IMR-90 (cell line): Measurements from ENCODE around the gene ADAMTS16. TPM values are rescaled to one million over a fixed set of nuclear protein-coding genes. Genes with fewer than 3 reads are reported as not detected.

Experiments
- ATAC-seq: fragments of 200-7000 bp; cut with Tn5 transposase; 2 replicates; pipeline ENCODE4 v1.9.1; 2020; ENCODE audit warnings: low read depth, mild to moderate bottlenecking, moderate library complexity
- BruUV-seq: library from RNA; stranded (reverse); fragments of 400-500 nt; replicated peaks from 2 replicates; lab custom pipeline; 2021; lab: Mats Ljungman, UMichigan
- CTCF ChIA-PET: fragments of 300-600 bp; formaldehyde crosslinking; extraction: SDS; loops from one replicate; lab custom pipeline; 2021; ENCODE audit warnings: antibody characterized with exemption; lab: Yijun Ruan, JAX
- POLR2A ChIA-PET: fragments of 300-600 bp; sonication (Branson Sonifier 250); formaldehyde crosslinking; loops from one replicate; lab custom pipeline; 2022; ENCODE audit warnings: antibody characterized with exemption; ENCODE audit not compliant: unreplicated experiment; lab: Charles Lee
- DNase-seq: peaks from one replicate; pipeline ENCODE4 v3.0.0; 2013
- H2AFZ ChIP-seq: replicated peaks from 2 replicates; pipeline ENCODE3; 2013; ENCODE audit warnings: low read length, mild to moderate bottlenecking; ENCODE audit not compliant: poor library complexity
- H2AK5ac ChIP-seq: 2 replicates; pipeline ENCODE4 v1.6.1; 2013; ENCODE audit warnings: low read depth, low read length, inconsistent platforms
- H2AK9ac ChIP-seq: replicated peaks from 2 replicates; pipeline ENCODE3; 2013; ENCODE audit warnings: mild to moderate bottlenecking, low read depth, low read length, moderate library complexity; ENCODE audit not compliant: poor library complexity
- H2BK120ac ChIP-seq: 2 replicates; pipeline ENCODE4 v1.6.1; 2013; ENCODE audit warnings: low read depth, low read length, inconsistent platforms
- H2BK15ac ChIP-seq: 3 replicates; pipeline ENCODE4 v1.6.1; 2013; ENCODE audit warnings: low read depth, low read length, inconsistent platforms
- H2BK20ac ChIP-seq: 2 replicates; pipeline ENCODE4 v1.6.1; 2013; ENCODE audit warnings: low read depth, mild to moderate bottlenecking, inconsistent platforms, low read length, moderate library complexity
- H2BK5ac ChIP-seq: 2 replicates; pipeline ENCODE4 v1.6.1; 2013; ENCODE audit warnings: mild to moderate bottlenecking, low read depth, low read length, inconsistent platforms; ENCODE audit not compliant: poor library complexity, severe bottlenecking
- H3K14ac ChIP-seq: replicated peaks from 2 replicates; pipeline ENCODE4 v1.6.1; 2013; ENCODE audit warnings: low read depth, low read length, inconsistent platforms
- H3K18ac ChIP-seq: 2 replicates; pipeline ENCODE4 v1.6.1; 2013; ENCODE audit warnings: low read depth, low read length, control low read depth
- H3K23ac ChIP-seq: 2 replicates; pipeline ENCODE4 v1.6.1; 2013; ENCODE audit warnings: low read depth, low read length, inconsistent platforms
- H3K27ac ChIP-seq: 2 replicates; pipeline ENCODE4 v1.5.1; 2013; ENCODE audit warnings: mild to moderate bottlenecking, control low read depth, low read length; ENCODE audit not compliant: insufficient read depth
- H3K27me3 ChIP-seq: 2 replicates; pipeline ENCODE4 v1.6.1; 2013; ENCODE audit warnings: low read length; ENCODE audit not compliant: control insufficient read depth, insufficient read depth
- H3K36me3 ChIP-seq: 2 replicates; pipeline ENCODE4 v1.6.1; 2013; ENCODE audit warnings: low read length, mixed read lengths; ENCODE audit not compliant: control insufficient read depth, insufficient read depth
- H3K4ac ChIP-seq: 2 replicates; pipeline ENCODE4 v1.6.1; 2013; ENCODE audit warnings: low read depth, low read length, inconsistent platforms
- H3K4me1 ChIP-seq: 2 replicates; pipeline ENCODE4 v1.6.1; 2013; ENCODE audit warnings: low read length, mixed read lengths; ENCODE audit not compliant: control insufficient read depth, insufficient read depth
- H3K4me2 ChIP-seq: 2 replicates; pipeline ENCODE4 v1.6.1; 2013; ENCODE audit warnings: low read depth, mild to moderate bottlenecking, control low read depth, low read length, moderate library complexity
- H3K4me3 ChIP-seq: 2 replicates; pipeline ENCODE4 v1.5.1; 2013; ENCODE audit warnings: low read depth, mild to moderate bottlenecking, control low read depth, low read length, moderate library complexity; ENCODE audit not compliant: insufficient read depth
- H3K56ac ChIP-seq: 2 replicates; pipeline ENCODE4 v1.6.1; 2013; ENCODE audit warnings: low read length, inconsistent platforms; ENCODE audit not compliant: insufficient read depth; ENCODE audit errors: extremely low read depth
- H3K79me1 ChIP-seq, 2 experiments: 2 replicates each; pipeline ENCODE4 v1.6.1; 2013; ENCODE audit warnings: low read length in 2 of 2, inconsistent platforms in 1 of 2, low read depth in 1 of 2
- H3K9ac ChIP-seq: 2 replicates; pipeline ENCODE4 v1.6.1; 2013; ENCODE audit warnings: low read depth, low read length, control low read depth
- H3K9me1 ChIP-seq: 2 replicates; pipeline ENCODE4 v1.6.1; 2013; ENCODE audit warnings: low read length, inconsistent platforms; ENCODE audit not compliant: insufficient read depth
- H3K9me3 ChIP-seq: 2 replicates; pipeline ENCODE4 v1.6.1; 2013; ENCODE audit warnings: low read length; ENCODE audit not compliant: control insufficient read depth, insufficient read depth
- H4K20me1 ChIP-seq: 2 replicates; pipeline ENCODE4 v1.6.1; 2013; ENCODE audit warnings: low read length, inconsistent platforms; ENCODE audit not compliant: insufficient read depth
- H4K5ac ChIP-seq: 2 replicates; pipeline ENCODE4 v1.6.1; 2013; ENCODE audit warnings: mild to moderate bottlenecking, low read depth, low read length, control low read depth
- H4K8ac ChIP-seq, 2 experiments: 2 replicates each; pipeline ENCODE4 v1.6.1; 2013; ENCODE audit warnings: low read depth in 2 of 2, low read length in 2 of 2, control low read depth in 1 of 2, inconsistent platforms in 1 of 2
- H4K91ac ChIP-seq: 2 replicates; pipeline ENCODE4 v1.6.1; 2013; ENCODE audit warnings: low read depth, low read length, inconsistent platforms; ENCODE audit not compliant: insufficient read depth
- BHLHE40 ChIP-seq: fragments of 150-350 bp; IDR thresholded peaks from 2 replicates; pipeline ENCODE4 v1.6.1; 2016; ENCODE audit warnings: mild to moderate bottlenecking, low read depth, low read length
- CEBPB ChIP-seq: IDR thresholded peaks from 2 replicates; pipeline ENCODE4 v1.6.1; 2012; ENCODE audit warnings: low read depth, low read length, improper control_type of control experiment
- CTCF ChIP-seq: conservative IDR thresholded peaks from 2 replicates; pipeline ENCODE4 v1.5.1; 2012; ENCODE audit warnings: mild to moderate bottlenecking, low read depth, low read length, improper control_type of control experiment
- NFE2L2 ChIP-seq: fragments of 150-350 bp; IDR thresholded peaks from 2 replicates; pipeline ENCODE4 v1.6.1; 2016; ENCODE audit warnings: low read depth, mild to moderate bottlenecking, low read length
- POLR2A ChIP-seq: IDR thresholded peaks from 2 replicates; pipeline ENCODE4 v1.6.1; 2012; ENCODE audit warnings: mild to moderate bottlenecking, low read depth, low read length
- RAD21 ChIP-seq: IDR thresholded peaks from 2 replicates; pipeline ENCODE4 v1.6.1; 2012; ENCODE audit warnings: low read length, improper control_type of control experiment
- RFX5 ChIP-seq: IDR thresholded peaks from 2 replicates; pipeline ENCODE4 v1.8.0; 2012; ENCODE audit warnings: low read depth, mild to moderate bottlenecking, low read length, moderate library complexity
- WGBS, 2 experiments: methylation state at CpG; one replicate each; pipeline versions ENCODE4 v1.1.5 to v1.1.7; 2013; ENCODE audit warnings: missing lambda C conversion rate in 2 of 2; ENCODE audit not compliant: insufficient read length in 1 of 2; ENCODE audit errors: extremely low coverage in 2 of 2; 5-methylcytosine and 5-hydroxymethylcytosine counted together
- dilution Hi-C: fragments of 300-500 bp; cut with HindIII; formaldehyde crosslinking; loops from one replicate; pipeline ENCODE4 v1.14.3; 2018; ENCODE audit warnings: low sequenced_read_pairs; ENCODE audit not compliant: unreplicated experiment
- in situ Hi-C: fragments of 300-500 bp; cut with MboI; formaldehyde crosslinking; loops from 3 replicates; pipeline ENCODE4 v1.14.3; 2019; ENCODE audit warnings: low sequenced_read_pairs, inconsistent platforms, mixed read lengths
- intact Hi-C: fragments of 100-400 bp; cut with micrococcal nuclease; formaldehyde crosslinking; loops from 2 replicates; pipeline ENCODE4 v1.10.0; 2022
- polyA plus RNA-seq, 3 experiments: library from polyadenylated mRNA; depleted of rRNA; stranded (reverse); fragments of >200 nt; gene quantifications; 2 replicates each; pipeline ENCODE4 v1.2.3, GENCODE V29; 2012; ENCODE audit warnings: low replicate concordance in 1 of 3
- total RNA-seq: library from RNA; depleted of rRNA; stranded (reverse); fragments of >200 nt; gene quantifications from 2 replicates; pipeline ENCODE4 v1.2.3, GENCODE V29; 2012
- TF ChIP-seq, protein P1 (sequence below): fragments of 150-350 bp; IDR thresholded peaks from 2 replicates; pipeline ENCODE4 v1.6.1; 2016; ENCODE audit warnings: low read depth, mild to moderate bottlenecking, low read length, moderate library complexity, borderline replicate concordance

The ADAMTS16 gene
- total and polyA plus RNA-seq, 2 of the 4 experiments (the other 2 are of a cell fraction): 0.09 to 0.18 TPM

DNA sequence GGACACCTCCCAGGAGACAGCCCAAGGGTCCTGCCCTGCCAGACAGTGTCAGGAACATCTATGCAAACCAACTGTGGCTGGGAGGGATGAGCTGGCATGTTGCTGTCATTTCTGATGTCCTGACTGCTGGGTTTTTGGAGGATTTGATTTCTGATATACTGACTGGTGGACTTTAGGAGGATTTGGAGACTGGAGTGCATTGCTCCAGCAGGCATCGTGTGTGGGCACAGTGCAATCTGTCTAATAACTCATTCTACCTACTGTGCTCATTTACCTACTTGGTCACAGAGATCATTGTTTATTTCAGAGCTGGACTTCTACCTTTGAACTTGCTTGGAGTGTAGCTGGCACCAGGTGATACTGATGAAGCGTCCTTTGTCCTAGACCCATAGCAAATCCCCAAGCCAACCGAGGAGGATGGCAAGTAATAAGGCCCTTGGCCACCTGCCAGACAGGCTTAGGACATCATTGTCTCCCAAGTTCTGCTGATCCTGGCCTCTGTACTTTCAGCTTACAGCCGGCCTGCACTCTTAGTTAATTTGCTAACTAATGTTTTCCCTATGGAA, 158.0 kb downstream of the ADAMTS16 start:
- intact Hi-C loops: no loop called here
- H3K14ac ChIP-seq: no peak overlapping the region
- no peaks in the 10 kb centered on the region for H3K4me1 ChIP-seq
- H4K20me1 ChIP-seq: no peaks in the 10 kb centered on the region
- no peak overlapping the region for H2BK20ac ChIP-seq
- H3K9me3 ChIP-seq: peaks cover 14% of the 10 kb centered on the region
- H2BK5ac ChIP-seq: no peak overlapping the region
- H2AFZ ChIP-seq: no peak overlapping the region
- H4K8ac ChIP-seq: no peak overlapping the region
- no peaks in the 10 kb centered on the region for H3K27me3 ChIP-seq
- H3K36me3 ChIP-seq: no peaks in the 10 kb centered on the region
- no peak overlapping the region for H4K5ac ChIP-seq
- H3K9ac ChIP-seq: no peak overlapping the region
- H3K4me2 ChIP-seq: no peak overlapping the region
- no peak overlapping the region for H2BK15ac ChIP-seq
- BruUV-seq: no TSS peak
- dilution Hi-C loops: no loop called here
- H3K23ac ChIP-seq: no peak overlapping the region
- WGBS, 2 experiments: no CpG with 5 or more reads among the region's 4 CpGs
- H4K91ac ChIP-seq: no peak overlapping the region
- no peak overlapping the region for H2AK9ac ChIP-seq
- no peak overlapping the region for H2AK5ac ChIP-seq
- no peaks in the 10 kb centered on the region for H3K79me1 ChIP-seq
- POLR2A ChIA-PET: no interaction called here
- ATAC-seq (no peak), DNase-seq (no peak)
- H3K4me3 ChIP-seq: no peak overlapping the region
- CTCF ChIA-PET: no interaction called here
- H2BK120ac ChIP-seq: no peak overlapping the region
- no peak for TF ChIP-seq BHLHE40
- no peak for TF ChIP-seq NFE2L2
- no peak for TF ChIP-seq CTCF
- TF ChIP-seq RFX5: no peak
- TF ChIP-seq RAD21: no peak
- no peak for TF ChIP-seq CEBPB
- TF ChIP-seq POLR2A: no peak
- TF ChIP-seq, protein P1, sequence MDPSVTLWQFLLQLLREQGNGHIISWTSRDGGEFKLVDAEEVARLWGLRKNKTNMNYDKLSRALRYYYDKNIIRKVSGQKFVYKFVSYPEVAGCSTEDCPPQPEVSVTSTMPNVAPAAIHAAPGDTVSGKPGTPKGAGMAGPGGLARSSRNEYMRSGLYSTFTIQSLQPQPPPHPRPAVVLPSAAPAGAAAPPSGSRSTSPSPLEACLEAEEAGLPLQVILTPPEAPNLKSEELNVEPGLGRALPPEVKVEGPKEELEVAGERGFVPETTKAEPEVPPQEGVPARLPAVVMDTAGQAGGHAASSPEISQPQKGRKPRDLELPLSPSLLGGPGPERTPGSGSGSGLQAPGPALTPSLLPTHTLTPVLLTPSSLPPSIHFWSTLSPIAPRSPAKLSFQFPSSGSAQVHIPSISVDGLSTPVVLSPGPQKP: no peak
- no peak overlapping the region for H3K56ac ChIP-seq
- no peak overlapping the region for H3K4ac ChIP-seq
- in situ Hi-C loops: no loop called here
- no peak overlapping the region for H3K18ac ChIP-seq
- no peak overlapping the region for H3K27ac ChIP-seq
- H3K9me1 ChIP-seq: no peaks in the 10 kb centered on the region
